Gastrocnemius medialis (tissue), 4 donors: Measurements from ENCODE around the gene SCP2. TPM values are rescaled to one million over a fixed set of nuclear protein-coding genes. Genes with fewer than 3 reads are reported as not detected.

Experiments
- ATAC-seq, 2 donors: fragments of 150-250 bp; one replicate each; pipeline ENCODE4 v1.9.1; 2016
- DNase-seq, 2 donors: peaks; one replicate each; pipeline ENCODE4 v3.0.0-alpha.2; 2019
- H3K27ac ChIP-seq, 4 donors: fragments of 200-600 bp; sonication (generic); 1 replicate in 1 of 4; 2 replicates in 3 of 4; pipeline ENCODE4 v1.5.1; 2016 to 2018; ENCODE audit warnings: mild to moderate bottlenecking in 2 of 4, moderate library complexity in 1 of 4
- H3K27me3 ChIP-seq, 3 donors: fragments of 200-600 bp; sonication (generic) in 2 of 3; 1 replicate in 1 of 3; 2 replicates in 2 of 3; pipeline versions ENCODE4 v1.5.1 to v1.6.0; 2016 to 2019; ENCODE audit warnings: mild to moderate bottlenecking in 1 of 3, moderate library complexity in 1 of 3
- H3K36me3 ChIP-seq, 2 donors: fragments of 200-600 bp; sonication (generic) in 1 of 2; one replicate each; pipeline ENCODE4 v1.5.1; 2017 to 2018
- H3K4me1 ChIP-seq, 2 donors: fragments of 200-600 bp; sonication (generic) in 1 of 2; one replicate each; pipeline ENCODE4 v1.5.1; 2016 to 2017; ENCODE audit warnings: mild to moderate bottlenecking in 2 of 2
- H3K4me3 ChIP-seq, 4 donors: fragments of 200-600 bp; sonication (generic) in 3 of 4; 1 replicate in 1 of 4; 2 replicates in 3 of 4; pipeline ENCODE4 v1.5.1; 2016 to 2019; ENCODE audit warnings: mild to moderate bottlenecking in 2 of 4
- H3K9me3 ChIP-seq, 3 donors: fragments of 200-600 bp; sonication (generic) in 2 of 3; 1 replicate in 1 of 3; 2 replicates in 2 of 3; pipeline ENCODE4 v1.5.1; 2016 to 2019
- CTCF ChIP-seq, 5 experiments: fragments of 450-650 bp in 3 of 5; fragments of 200-600 bp in 2 of 5; sonication (generic) in 2 of 5; IDR thresholded peaks in 4 of 5; conservative IDR thresholded peaks in 1 of 5; 1 replicate in 4 of 5; 2 replicates in 1 of 5; pipeline ENCODE4 v1.5.1; 2016 to 2019; ENCODE audit warnings: antibody characterized with exemption in 5 of 5, mild to moderate bottlenecking in 3 of 5, moderate library complexity in 3 of 5
- POLR2A ChIP-seq, 2 donors: fragments of 450-650 bp; IDR thresholded peaks; one replicate each; pipeline ENCODE4 v1.6.1; 2017; ENCODE audit warnings: antibody characterized with exemption in 2 of 2, mild to moderate bottlenecking in 2 of 2, moderate library complexity in 2 of 2
- in situ Hi-C, 4 donors: fragments of 200-750 bp; cut with MboI; loops; one replicate each; pipeline versions ENCODE4 v1.15.0 to v1.8.0; 2017; ENCODE audit warnings: low sequenced_read_pairs in 4 of 4
- intact Hi-C: fragments of 100-400 bp; cut with DNase I; formaldehyde crosslinking; loops from one replicate; pipeline ENCODE4 v1.15.1; 2023; ENCODE audit warnings: low total_unique reads
- total RNA-seq, 4 donors: library from RNA; depleted of rRNA; stranded (reverse); fragments of >200 nt; gene quantifications; one replicate each; pipeline versions ENCODE4 v1.1.0 to v1.2.3, GENCODE V29; 2016

SCP2 gene
- total RNA-seq, 4 donors from 2014 or later, result 44.6 to 75.4 (median 61.1) TPM

DNA sequence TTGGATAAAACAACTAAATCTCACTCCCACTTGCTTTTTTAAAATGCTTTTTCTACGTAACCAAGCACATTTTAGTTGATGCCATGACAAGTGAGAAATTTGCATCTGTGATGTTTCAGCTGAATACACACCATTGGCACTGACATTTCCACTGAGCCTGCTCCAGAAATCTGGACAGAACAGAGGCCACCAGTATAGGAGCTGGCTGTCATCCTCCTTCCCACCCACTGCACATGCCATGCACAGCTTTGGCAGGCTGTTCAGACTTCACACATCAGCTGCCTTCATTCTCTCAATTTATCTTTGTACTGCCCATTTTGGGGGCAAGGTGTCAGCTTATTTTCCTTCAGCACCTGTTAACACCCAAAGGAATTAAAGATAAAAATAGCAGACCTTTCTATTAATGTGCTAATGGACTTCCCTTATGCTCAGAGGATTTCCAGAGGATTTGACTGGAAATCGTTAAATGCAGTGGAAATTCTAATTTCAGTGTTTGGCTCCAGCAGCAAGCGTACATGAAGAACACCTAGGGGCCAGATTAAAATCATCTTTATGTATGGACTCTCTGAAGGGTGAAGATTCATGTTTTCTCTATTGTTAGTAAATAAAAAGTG lies 122.0 kb downstream of the SCP2 start:
- no peak for DNase-seq
- H3K4me1 ChIP-seq, result peaks cover 7% of the 10 kb centered on the region in 2 donors
- no peak for ATAC-seq
- no peak overlapping the region for H3K4me3 ChIP-seq
- intact Hi-C loops (no loop called here), in situ Hi-C loops (no loop called here)
- no peak overlapping the region for H3K27ac ChIP-seq
- H3K9me3 ChIP-seq, result no peaks in the 10 kb centered on the region
- peaks cover 0 to 20% of the 10 kb centered on the region in 2 donors for H3K36me3 ChIP-seq
- TF ChIP-seq POLR2A (IDR thresholded peaks at IDR 0.05), result no peak
- no peak for TF ChIP-seq CTCF (IDR thresholded peaks at IDR 0.05 in 4 of 5, conservative IDR thresholded peaks at IDR 0.05 in 1 of 5)
- H3K27me3 ChIP-seq, result no peaks in the 10 kb centered on the region

DNA sequence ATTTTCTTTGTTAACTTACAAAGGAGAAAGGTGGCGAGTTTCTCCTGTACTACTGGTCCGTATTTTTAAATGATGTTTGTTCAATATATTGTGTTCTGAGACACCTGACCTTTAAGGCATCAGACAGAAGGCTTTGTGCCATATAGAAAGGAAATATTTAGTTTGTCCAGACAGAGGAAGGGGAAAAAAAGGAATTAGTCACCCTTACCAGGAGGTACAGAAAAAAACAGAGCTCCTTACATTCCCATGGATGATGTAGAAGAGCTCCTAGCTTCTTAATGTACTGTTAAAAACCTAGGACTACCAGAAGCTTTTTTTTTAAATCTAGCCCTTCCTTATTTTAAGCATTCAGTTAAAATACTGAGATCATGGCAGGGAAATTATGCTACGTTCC lies 122.5 kb downstream of the SCP2 start:
- in situ Hi-C loops (no loop called here), intact Hi-C loops (no loop called here)
- TF ChIP-seq CTCF (IDR thresholded peaks at IDR 0.05 in 4 of 5, conservative IDR thresholded peaks at IDR 0.05 in 1 of 5) (no peak), POLR2A (IDR thresholded peaks at IDR 0.05) (no peak)
- H3K27ac ChIP-seq, result no peak overlapping the region
- no peak for DNase-seq
- peaks cover 7% of the 10 kb centered on the region in 2 donors for H3K4me1 ChIP-seq
- no peak overlapping the region for H3K4me3 ChIP-seq
- no peaks in the 10 kb centered on the region for H3K27me3 ChIP-seq
- no peak for ATAC-seq
- no peaks in the 10 kb centered on the region for H3K9me3 ChIP-seq
- H3K36me3 ChIP-seq, result peaks cover 0 to 20% of the 10 kb centered on the region in 2 donors

DNA sequence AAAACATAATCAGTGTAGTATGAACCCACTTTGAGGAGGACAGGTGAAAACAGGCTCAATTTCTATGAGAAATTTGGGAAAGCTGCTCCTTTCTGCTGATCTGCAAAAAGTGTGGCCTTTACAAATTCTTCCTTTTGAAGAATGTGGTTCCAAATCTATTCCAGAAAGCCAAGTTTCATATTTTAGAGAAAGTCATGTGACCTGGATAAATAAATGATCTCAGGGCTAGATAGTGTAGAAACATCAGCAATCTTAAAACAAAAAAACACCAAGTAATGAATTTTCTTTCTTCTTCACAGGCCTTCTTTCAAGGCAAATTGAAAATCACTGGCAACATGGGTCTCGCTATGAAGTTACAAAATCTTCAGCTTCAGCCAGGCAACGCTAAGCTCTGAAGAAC lies 123.2 kb downstream of the SCP2 start:
- Histone ChIP-seq H3K4me3 (no peak overlapping the region), H3K9me3 (no peaks in the 10 kb centered on the region), H3K27ac (no peak overlapping the region), H3K36me3 (peaks cover 0 to 20% of the 10 kb centered on the region in 2 donors), H3K4me1 (peaks cover 7% of the 10 kb centered on the region in 2 donors), H3K27me3 (no peaks in the 10 kb centered on the region)
- DNase-seq, result no peak
- ATAC-seq, result no peak
- in situ Hi-C loops, result no loop called here
- intact Hi-C loops, result no loop called here
- no peak for TF ChIP-seq POLR2A (IDR thresholded peaks at IDR 0.05)
- TF ChIP-seq CTCF (IDR thresholded peaks at IDR 0.05 in 4 of 5, conservative IDR thresholded peaks at IDR 0.05 in 1 of 5), result no peak

DNA sequence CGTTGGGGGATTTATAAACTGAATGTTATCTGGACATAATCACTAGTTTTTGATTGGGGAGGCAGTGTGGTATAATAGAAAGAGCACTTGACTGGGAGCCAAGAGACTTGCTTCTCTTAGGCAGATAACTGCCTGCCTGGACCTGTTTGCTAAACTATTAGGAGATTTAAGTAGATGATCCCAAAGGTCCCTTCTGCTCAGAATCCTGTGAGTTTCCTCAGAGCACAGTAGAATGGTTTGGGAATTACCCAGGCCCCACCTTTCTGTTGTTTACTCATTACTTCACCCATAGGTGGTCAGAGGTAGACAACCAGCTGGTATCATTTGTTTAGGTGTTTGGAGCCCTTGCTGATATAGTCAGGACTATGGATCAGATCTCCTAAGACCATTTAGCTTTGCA lies 124.6 kb downstream of the SCP2 start:
- in situ Hi-C loops, result no loop called here
- intact Hi-C loops, result no loop called here
- no peaks in the 10 kb centered on the region for H3K9me3 ChIP-seq
- no peaks in the 10 kb centered on the region for H3K27me3 ChIP-seq
- DNase-seq, result no peak
- H3K36me3 ChIP-seq, result peaks cover 0 to 20% of the 10 kb centered on the region in 2 donors
- H3K4me3 ChIP-seq, result no peak overlapping the region
- peaks cover 4 to 7% of the 10 kb centered on the region in 2 donors for H3K4me1 ChIP-seq
- ATAC-seq, result no peak
- no peak overlapping the region for H3K27ac ChIP-seq
- TF ChIP-seq POLR2A (IDR thresholded peaks at IDR 0.05) (no peak), CTCF (IDR thresholded peaks at IDR 0.05 in 4 of 5, conservative IDR thresholded peaks at IDR 0.05 in 1 of 5) (no peak)

- in situ Hi-C loops, result no loop called here
- peak in 1 of 2 donors; percentile 58 for ATAC-seq
- intact Hi-C loops, result no loop called here
Observed at GRCh38 chr1:53057127-53057526, 130.1 kb downstream of the SCP2 start.

More at GRCh38 chr1:53057127-53057526, 130.1 kb downstream of the SCP2 start:
- Histone ChIP-seq H3K27me3 (peaks cover 11 to 17% (median 12%) of the 10 kb centered on the region in 3 donors), H3K4me3 (no peak overlapping the region), H3K27ac (peak overlapping the region in 1 of 4 donors; percentile 37), H3K4me1 (no peaks in the 10 kb centered on the region), H3K36me3 (peaks cover 0 to 7% of the 10 kb centered on the region in 2 donors), H3K9me3 (no peaks in the 10 kb centered on the region)
- TF ChIP-seq CTCF (IDR thresholded peaks at IDR 0.05 in 4 of 5, conservative IDR thresholded peaks at IDR 0.05 in 1 of 5) (no peak), POLR2A (IDR thresholded peaks at IDR 0.05) (no peak)
- no peak for DNase-seq
